ENCODE results near the gene RBP2. TPM values are rescaled to one million over a fixed set of nuclear protein-coding genes. Genes with fewer than 3 reads are reported as not detected.

The RBP2 gene
- total and polyA plus RNA-seq, 9 of the 15 experiments (the other 6 are each of a cell fraction or from before 2014, with no cell fraction given), result not detected

DNA sequence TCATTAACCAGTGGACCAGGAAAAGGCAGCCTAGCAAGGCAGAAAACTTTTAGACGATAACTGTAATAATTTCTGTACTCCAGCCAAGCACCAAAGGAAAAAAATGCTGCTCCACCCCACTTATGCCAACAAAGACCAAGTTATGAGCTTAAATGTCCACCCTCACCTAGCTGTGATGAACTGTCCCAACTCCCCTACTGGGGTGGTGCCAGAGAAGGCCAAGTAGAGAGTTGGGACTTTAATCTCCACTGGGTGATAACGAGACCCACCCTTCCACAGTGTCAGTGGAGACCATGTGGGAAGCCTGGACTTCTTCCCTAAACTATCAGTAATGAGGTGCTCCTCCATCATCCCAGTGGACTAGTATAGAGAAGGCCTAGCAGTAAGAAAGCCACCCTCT is 53.1 kb downstream of the RBP2 start (continued):
- no peak for TF ChIP-seq POLR3A (IDR thresholded peaks at IDR 0.05; ENCODE audit: borderline replicate concordance, extremely low read depth, insufficient read depth, insufficient read length)
- no peak for TF ChIP-seq HNRNPH1 (optimal IDR thresholded peaks at IDR 0.05; ENCODE audit: low read depth, low read length)
- TF ChIP-seq MEF2D (tag; conservative IDR thresholded peaks at IDR 0.05; ENCODE audit: low read depth), result no peak
- TF ChIP-seq NBN (IDR thresholded peaks at IDR 0.05; ENCODE audit: low read depth), result no peak
- TF ChIP-seq, protein P1, sequence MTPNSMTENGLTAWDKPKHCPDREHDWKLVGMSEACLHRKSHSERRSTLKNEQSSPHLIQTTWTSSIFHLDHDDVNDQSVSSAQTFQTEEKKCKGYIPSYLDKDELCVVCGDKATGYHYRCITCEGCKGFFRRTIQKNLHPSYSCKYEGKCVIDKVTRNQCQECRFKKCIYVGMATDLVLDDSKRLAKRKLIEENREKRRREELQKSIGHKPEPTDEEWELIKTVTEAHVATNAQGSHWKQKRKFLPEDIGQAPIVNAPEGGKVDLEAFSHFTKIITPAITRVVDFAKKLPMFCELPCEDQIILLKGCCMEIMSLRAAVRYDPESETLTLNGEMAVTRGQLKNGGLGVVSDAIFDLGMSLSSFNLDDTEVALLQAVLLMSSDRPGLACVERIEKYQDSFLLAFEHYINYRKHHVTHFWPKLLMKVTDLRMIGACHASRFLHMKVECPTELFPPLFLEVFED (CRISPR knock-in tag; conservative IDR thresholded peaks at IDR 0.05), result no peak
- no peak for TF ChIP-seq POLR2B (IDR thresholded peaks at IDR 0.05; ENCODE audit: low read depth, partially characterized antibody)
- no peak for TF ChIP-seq ELK3 (CRISPR knock-in tag; IDR thresholded peaks at IDR 0.05)
- TF ChIP-seq BCL6 (CRISPR knock-in tag; IDR thresholded peaks at IDR 0.05), result no peak
- no peak for TF ChIP-seq BCOR (IDR thresholded peaks at IDR 0.05)
- no peak for TF ChIP-seq EGR1 (conservative IDR thresholded peaks at IDR 0.05)
- no peak for TF ChIP-seq HCFC1 (IDR thresholded peaks at IDR 0.05; ENCODE audit: low read depth, low read length)
- TF ChIP-seq ZNF143 (CRISPR knock-in tag; IDR thresholded peaks at IDR 0.05), result no peak

All from K562 (cell line).